ENCODE measurements around the gene RIPOR2. TPM values are rescaled to one million over a fixed set of nuclear protein-coding genes. Genes with fewer than 3 reads are reported as not detected.

The RIPOR2 gene, protein sequence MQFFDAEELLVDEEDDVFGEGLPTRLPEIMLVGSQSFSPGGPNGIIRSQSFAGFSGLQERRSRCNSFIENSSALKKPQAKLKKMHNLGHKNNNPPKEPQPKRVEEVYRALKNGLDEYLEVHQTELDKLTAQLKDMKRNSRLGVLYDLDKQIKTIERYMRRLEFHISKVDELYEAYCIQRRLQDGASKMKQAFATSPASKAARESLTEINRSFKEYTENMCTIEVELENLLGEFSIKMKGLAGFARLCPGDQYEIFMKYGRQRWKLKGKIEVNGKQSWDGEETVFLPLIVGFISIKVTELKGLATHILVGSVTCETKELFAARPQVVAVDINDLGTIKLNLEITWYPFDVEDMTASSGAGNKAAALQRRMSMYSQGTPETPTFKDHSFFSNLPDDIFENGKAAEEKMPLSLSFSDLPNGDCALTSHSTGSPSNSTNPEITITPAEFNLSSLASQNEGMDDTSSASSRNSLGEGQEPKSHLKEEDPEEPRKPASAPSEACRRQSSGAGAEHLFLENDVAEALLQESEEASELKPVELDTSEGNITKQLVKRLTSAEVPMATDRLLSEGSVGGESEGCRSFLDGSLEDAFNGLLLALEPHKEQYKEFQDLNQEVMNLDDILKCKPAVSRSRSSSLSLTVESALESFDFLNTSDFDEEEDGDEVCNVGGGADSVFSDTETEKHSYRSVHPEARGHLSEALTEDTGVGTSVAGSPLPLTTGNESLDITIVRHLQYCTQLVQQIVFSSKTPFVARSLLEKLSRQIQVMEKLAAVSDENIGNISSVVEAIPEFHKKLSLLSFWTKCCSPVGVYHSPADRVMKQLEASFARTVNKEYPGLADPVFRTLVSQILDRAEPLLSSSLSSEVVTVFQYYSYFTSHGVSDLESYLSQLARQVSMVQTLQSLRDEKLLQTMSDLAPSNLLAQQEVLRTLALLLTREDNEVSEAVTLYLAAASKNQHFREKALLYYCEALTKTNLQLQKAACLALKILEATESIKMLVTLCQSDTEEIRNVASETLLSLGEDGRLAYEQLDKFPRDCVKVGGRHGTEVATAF
- 28.2 TPM for total RNA-seq
- long read RNA-seq, transcript RIPOR2-217 (14 exons, 2,646 nt), result major isoform, 12 of 44 reads
- long read RNA-seq, transcript RIPOR2-215 (14 exons, 2,704 nt), result major isoform, 12 of 44 reads
- long read RNA-seq, partial matches to known transcripts, result 6 of 44 reads
- long read RNA-seq, other reads (novel, unspliced or antisense), result 12 of 44 reads

DNA sequence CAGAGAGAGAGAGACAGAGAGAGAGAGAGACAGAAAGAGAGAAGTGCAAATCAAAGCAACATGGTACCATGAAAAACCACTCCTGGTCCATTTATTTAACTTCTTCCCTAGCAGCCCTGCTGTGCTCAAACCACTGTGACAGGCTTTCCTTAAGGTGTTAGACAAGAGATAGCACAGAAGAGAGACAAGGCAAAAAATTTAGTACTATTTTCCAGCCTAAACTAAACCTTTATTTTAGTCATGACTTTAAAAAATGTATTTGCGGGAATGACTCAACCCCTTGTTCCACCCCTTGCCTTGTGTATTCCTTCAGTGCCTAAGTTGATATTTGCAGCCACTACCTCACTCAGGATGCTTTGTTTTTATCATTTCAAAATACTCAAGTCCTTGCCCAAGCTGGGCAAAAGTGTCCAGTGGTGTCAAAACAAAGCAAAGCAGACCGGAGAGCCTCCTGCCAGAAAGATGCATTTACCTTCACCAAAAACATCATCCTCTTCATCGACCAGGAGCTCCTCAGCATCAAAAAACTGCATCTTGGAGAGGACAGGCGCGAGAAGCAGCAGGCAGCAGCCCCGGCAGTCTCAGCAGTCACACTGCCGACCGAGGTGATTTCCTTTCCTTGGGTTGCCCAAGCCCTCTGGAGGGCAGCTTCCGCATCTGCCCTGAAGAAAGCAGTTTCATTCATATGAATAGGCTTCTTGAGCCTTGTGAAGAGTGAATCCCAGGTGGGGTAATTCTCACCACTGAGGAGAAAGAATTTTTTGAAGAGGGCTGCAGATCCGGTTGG lies at the start of gene RIPOR2:
Gene RIPOR2, minus strand, starts transcription at position 595 of the 787 bp plus-strand sequence. Its CDS starts 62 bp downstream, at position 533.
- DNase-seq (ENCODE audit: low spot score), result no peak

DNA sequence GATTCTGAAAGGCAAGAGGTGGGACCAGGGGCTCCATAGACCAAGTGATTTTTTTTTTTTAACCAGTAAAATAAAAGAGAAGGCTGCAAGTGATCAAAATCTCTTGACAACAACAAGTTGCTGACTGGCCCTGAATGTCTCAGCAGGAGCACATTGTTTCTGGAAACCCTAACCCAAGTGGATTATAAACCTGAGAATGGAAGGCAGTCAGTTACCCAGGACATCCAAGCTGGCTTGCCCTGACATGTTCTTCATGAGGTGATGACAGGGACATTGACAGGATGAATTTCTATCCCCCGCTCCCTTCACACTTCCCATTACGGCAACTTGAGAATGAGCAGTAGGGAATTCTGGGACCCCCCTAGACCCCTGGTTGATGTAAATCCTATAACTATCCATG lies 49.6 kb upstream of the RIPOR2 start:
- no peak for DNase-seq (ENCODE audit: low spot score)

DNA sequence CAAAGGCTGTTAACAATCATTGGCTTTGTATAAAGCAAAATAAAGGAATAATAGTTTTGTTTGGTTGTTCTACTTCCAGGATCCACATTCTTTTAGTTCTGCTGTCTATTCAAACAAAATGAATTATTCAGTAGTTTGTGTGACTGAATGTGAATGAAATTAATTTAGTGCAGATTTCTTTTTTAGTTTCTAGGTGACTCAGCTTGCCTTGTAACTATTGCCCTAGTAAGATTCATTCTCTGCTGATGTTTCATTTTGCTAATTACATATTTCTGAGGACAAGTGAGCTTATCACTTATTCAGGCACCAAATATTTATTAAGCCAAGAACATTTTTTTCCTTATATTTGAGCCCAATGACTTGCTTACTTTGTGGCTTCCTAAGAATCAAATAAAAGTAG lies 46.5 kb upstream of the RIPOR2 start:
- DNase-seq (ENCODE audit: low spot score), result no peak

DNA sequence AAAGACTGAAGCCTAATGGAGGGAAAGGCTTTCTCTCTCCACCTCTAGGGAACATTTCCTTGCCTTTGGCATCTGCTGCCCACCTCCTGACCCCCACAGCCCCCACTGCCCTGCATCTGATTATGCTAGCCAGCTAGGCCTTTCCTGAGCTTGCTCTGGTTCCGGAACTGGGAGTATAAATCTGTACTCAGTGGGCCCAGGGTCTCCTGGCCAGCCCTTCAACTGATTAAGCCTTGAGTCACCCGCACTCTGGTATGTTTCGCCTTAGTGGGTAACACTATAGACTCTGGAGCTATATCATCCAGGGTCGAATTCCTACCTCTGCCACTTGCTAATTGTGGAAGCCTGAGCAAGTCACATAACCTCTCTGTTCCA lies 45.6 kb upstream of the RIPOR2 start:
- DNase-seq (ENCODE audit: low spot score), result no peak

DNA sequence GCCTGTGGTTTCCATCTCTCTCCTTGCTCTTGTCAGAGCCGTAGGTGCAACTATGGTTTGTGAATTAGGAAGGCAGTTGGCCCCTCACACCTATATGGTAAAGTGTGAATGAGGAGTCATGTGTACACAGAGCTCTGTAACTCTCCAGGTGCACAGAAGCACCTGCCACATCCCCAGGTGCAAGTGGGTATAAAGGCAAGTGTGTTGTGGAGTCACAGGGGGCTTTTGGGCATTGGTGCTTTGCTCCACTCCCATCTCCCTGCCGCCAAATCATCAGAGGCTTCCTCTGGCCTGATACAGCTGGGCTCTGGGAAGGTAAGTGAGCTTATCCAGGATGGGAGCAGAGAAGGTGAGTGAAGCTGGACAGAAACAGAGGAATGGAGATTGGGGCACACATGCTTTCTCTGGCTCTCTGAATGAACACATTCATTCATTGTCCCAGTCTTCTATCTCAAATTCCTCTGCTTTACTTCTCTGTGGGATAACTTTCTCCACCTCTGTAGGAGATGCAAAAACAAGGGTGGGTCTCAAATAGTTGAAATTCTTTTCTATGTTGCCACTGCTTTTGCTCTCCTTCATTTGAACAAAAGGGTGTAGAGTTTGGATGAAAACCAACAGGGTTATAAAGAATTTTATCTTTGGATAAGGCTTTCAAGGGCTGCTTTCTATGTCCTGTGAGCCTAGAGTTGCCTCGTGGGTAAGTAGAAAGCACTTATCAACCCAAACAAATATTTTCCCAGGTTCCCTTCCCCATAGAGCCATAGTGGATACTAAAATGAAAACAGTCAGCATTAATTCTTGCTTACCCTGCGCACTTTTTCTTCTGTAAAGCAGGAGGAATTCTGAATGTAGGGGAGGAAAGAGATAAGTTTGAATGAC lies 45.0 kb upstream of the RIPOR2 start:
- no peak for DNase-seq (ENCODE audit: low spot score)

DNA sequence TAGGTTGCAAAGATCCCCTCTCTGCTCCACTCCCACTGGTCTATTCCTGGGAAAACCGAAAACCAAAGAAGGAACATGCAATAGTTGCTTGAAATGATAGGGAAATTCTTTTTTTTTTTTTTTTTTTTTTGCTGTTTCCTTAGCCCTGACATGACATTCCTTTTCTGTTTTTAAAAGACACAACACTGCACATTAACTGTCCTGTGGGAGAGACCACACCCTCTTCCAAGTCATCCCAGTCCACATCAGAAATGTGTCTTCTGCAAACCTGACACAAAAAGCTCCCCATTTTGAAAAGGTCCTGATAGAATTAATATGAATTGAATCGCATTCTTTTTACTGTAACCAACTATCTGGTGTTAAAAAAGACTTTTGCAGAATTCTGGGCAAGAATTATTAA lies 43.4 kb upstream of the RIPOR2 start:
- no peak for DNase-seq (ENCODE audit: low spot score)

DNA sequence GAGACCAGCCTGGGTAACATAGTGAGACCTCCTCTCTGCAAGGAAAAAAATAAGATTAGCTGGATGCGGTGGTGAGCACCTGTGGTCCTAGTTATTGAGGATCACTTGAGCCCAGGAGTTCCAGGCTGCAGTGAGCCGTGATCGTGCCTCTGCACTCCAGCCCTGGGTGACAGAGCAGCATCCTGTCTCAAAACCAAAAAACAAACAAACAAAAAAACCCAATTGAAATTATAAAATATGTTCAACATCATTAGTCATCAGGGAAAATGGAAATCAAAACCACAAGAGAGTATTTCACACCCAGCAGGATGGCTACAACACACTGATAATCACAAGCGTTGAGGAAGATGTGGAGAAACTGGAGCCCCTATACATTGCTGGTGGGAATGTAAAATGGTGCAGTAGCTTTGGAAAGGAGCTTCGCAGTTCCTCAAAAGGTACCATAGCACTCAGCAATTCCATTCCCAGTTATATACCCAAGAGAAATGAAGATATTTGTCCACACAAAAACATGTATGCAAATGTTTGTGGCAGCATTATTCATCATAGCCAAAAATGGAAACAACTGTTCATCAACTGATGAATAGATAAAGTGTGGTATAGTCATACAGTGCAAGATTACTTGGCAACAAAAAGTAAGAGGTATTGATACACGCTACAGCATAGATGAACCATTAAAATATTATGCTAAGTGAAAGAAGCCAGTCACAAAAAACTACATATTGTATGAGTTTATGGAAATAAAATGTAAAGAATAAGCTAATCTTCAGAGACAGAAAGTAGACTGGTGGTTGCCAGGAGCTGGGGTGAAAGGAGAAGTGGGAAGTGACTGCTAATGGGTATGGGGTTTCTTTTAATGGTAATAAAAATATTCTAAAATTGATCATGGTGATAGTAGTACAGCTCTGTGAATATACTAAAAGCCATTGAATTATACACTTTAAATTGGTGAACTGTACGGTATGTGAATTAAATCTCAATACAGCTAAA lies 38.7 kb upstream of the RIPOR2 start:
- no peak for DNase-seq (ENCODE audit: low spot score)

DNA sequence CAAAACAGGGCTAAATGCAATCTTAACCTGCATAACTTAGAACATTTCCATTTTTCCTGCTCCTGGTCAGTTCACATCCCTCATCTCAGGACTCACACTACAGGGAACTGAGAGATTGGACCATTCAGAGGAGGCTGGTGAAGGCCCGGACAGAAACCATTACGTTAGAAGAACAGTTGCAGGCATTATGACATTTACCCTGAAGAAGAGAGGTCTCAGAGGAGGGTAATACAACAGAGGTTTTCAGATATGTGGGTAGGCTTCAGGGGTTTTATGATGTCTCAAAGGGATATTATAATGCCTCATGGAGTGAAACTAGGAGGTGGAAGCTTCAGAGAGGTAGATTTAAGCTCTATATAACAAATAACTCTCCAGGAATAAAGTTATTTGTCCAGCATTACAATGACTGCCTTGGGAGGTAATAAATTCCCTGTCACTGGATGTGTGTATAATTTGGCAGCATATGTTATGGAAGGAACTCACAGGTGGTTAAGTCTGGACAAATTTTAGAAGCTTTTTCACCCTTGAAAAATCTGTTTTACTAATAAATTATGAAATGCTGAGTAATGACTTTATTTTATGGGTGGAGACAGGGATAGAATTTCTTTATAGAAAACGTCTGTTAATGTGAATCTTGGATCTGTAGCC lies 36.7 kb upstream of the RIPOR2 start:
- no peak for DNase-seq (ENCODE audit: low spot score)

DNA sequence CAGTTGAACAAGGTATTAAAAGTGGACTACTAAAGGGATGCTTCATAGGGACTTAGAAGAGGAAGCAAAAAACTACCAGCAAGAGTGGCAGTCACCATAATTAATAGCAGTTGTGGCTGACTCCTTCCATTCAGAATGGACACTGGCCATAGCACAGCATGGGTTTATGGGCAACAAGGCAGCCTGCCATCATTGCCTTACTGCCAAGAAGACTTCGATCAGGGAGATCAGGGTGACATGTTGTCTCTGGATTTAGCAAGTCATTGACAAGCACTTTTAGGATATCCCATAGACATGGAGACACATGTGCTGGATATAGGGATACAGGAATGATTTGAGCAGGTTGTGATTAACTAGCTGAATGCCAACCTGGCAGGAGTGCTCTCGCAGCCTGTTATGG lies 35.3 kb upstream of the RIPOR2 start:
- no peak for DNase-seq (ENCODE audit: low spot score)

DNA sequence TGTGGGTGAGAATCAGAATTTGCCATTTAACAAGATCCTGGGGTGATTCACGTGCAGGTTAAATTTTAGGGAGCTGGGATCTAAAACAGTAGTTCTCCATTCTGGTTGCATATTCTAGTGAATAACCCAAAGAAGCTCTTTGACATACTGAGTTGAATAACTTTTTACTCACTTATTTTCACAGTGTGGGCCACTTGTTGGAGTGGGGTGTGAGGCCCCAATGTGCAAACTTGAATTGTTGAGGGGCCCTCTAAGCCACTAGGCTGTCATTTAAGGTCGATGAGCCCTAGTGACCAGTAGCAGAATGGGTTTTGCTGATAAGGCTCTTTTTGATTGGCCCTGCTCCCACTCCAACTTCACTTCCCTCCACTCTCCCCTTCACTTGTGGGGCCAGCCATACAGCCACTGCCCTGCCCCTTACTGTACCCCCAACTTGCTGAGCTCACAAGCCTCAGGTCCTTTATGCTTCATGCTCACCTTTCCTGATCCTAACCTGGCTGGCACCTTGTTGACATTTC lies 33.6 kb upstream of the RIPOR2 start:
- DNase-seq (ENCODE audit: low spot score), result no peak

DNA sequence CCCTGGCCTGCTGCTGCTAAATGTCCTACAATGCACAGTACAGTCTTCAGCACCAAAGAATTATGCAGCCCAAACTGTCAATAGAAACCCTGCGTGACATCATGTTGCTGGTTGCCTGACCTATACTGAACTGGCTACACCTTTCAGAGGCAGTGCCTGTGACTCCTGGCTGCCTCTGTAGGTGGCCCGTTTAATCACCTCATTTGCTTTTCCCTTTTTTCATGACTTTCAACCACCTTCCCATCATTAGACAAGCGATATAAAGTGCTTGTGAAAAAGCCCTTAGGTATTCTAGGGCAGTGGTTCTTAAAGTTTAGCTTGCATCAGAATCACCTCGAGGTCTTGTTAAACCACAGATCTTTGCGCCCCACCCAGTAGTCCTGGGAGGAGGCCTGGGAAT lies 33.0 kb upstream of the RIPOR2 start:
- DNase-seq (ENCODE audit: low spot score), result no peak

DNA sequence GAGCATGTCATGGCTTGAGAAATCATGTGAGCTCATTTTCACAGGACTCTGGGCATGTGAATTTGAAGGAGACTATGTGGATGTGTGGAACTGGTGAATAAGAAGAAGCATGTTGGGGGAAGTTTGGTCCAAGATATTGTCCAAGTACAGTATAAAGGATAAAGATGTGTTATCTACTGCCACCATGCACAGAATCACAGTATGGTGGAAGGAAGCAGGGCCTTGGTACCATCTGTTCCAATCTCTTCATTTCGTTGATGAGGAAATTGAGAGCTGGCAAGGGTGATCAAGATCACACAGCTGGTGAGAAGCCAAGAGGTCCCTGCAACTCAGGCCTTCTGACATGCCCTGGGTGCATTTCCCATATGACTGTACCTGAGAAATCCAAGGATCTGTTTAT lies 31.5 kb upstream of the RIPOR2 start:
- DNase-seq (ENCODE audit: low spot score), result no peak

DNA sequence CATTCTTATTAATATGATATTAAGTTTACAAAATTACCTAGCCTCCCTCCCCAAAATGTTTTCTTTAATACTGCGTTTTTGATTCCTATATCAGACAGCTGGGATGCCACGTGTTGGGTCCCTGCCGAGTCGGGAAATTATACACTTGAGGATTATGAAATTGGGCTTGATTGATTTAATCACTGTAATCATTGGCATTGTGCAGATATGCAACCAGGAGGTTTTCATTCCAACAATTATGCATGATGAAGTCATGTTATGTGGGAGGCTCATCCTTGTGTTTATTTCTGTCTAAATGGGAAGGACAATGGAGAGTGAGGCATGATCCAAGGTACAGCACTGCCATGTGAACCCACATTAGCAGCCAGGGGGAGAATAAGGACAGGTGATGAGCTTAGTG lies 30.6 kb upstream of the RIPOR2 start:
- no peak for DNase-seq (ENCODE audit: low spot score)

DNA sequence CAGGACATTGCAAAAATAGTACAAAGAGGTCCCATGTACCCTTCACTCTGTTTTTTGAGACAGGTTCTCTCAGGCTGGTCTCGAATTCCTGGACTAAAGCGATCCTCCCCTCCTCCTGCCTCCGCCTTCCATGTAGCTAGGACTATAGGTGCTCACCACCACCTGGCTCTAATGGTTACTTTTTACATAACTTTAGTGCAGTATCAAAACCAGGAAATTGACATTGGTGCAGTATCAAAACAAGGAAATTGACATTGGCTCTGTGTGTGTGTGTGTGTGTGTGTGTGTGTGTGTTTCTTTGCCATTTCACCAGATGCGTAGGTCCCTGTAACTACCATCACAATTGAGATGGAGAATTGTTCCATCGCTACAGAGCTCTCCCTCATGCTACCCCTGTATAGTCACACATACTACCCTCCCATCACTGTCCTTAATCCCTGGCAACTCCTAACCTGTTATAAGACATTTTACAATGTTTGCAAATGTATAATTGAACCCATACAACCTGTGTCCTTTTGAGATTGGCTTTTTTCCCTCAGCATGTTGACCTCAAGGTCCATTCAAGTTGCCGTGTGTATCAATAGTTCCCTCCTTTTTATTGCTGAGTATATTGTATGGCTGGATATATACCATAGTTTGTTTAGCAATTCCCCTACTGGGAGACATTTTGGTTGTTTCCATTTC lies 28.3 kb upstream of the RIPOR2 start:
- no peak for DNase-seq (ENCODE audit: low spot score)

DNA sequence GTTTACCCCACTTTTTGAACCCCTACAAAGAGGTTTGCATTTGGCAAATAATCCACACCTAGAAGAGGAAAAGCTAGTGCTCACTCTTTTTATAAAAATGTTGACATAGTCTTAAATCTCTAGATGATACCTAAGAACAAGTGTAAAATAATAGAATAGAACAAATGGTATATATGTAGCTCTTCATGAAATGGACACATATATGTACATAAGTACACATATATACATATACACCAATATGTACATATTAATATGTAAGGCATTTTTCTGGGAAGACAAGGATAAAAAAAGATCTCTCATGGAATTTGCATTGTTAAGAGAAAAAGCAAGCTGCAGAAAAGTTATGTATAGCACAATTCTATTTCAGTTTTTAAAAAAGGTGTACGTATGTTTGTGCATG lies 27.6 kb upstream of the RIPOR2 start:
- DNase-seq (ENCODE audit: low spot score), result no peak

DNA sequence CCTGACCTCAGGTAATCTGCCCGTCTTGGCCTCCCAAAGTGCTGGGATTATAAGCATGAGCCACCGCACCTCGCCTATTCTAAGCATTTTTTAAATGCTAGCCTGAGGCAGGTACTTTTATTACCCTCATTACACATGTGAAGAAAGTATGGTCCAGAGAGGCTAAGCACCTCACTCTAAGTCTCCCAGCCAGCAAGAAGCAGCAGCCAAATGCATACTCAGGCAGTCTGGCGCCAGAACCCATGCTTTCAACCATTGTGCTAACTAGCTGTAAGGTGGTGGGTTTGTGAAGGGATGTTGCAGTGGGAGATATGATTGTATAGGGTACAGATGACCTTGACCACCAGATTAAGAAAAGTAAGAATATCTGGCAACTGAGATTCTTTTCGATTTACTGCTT lies 26.1 kb upstream of the RIPOR2 start:
- DNase-seq (ENCODE audit: low spot score), result no peak

DNA sequence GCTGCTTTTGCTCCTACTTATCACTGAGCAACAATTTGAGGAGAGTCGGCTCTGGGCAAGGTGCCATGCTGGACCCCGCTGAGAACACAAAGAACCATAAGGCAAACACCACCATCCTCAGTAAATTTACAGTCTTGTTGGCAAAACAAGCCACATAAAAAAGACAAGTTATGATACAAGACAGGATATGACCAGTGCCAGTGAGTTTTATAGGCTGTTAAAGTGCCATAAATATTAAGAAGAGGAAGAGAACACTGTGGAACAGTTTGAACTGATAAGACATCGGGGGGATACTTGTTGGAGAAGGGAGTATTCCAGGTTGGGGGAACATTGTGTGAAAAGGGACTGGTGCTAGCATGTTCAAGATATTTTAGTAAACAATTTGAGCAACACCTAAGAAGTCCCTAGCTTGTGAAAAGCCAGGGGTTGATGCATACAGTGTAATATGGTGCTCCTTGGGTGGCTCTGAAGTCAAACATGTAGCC lies 25.3 kb upstream of the RIPOR2 start:
- DNase-seq (ENCODE audit: low spot score), result no peak
